Measurements from ENCODE around the gene LRMDA. TPM values are rescaled to one million over a fixed set of nuclear protein-coding genes. Genes with fewer than 3 reads are reported as not detected.

The LRMDA gene
- total RNA-seq, 1 experiment from 2014 or later, result 0.24 TPM

DNA sequence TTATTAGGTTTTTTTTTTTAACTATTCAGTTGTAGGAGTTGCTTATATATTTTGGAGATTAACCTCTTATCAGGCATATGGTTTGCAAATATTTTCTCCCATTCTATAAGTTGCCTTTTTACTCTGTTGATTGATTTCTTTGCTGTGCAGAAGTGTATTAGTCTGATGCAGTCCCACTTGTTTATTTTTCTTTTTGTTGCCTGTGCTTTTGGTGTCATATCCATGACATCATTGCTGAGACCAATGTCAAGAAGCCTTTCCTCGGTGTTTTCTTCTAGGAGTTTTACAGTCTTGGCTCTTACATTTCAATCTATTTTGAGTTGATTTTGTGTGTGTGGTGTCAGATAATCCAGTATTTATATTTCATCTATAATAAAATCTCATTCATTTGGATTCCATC lies 155.4 kb downstream of the LRMDA start:
- Histone ChIP-seq H3K36me3 (no peaks in the 10 kb centered on the region), H3K9me3 (replicated peaks) (no peaks in the 10 kb centered on the region; the same call in 1 of the 2 replicates), H3K27me3 (no peaks in the 10 kb centered on the region), H3K4me3 (no peak overlapping the region), H3K27ac (no peak overlapping the region), H3K4me1 (no peaks in the 10 kb centered on the region)
- DNase-seq, result no peak

DNA sequence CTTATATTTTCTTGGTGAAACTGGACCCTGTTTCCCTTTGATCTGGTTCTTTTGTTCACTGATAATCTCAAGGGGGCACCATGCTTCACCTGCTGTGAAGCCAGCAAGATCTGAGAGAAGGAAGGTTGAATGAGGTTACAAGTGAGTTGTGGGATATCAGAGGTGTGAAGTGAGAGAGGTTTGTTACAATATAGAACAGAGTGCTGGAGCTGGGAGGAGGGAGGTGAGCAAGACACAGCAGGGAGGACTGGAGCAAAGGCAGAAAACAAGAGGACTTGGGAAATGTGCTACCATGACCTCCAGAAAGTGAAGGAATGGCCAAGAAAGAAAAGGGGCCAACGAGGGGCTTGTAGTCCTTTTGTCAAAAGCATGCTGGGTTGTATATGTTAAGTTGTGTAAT lies 156.6 kb downstream of the LRMDA start:
- H3K9me3 ChIP-seq (replicated peaks), result no peaks in the 10 kb centered on the region
- H3K27ac ChIP-seq, result no peak overlapping the region
- no peak overlapping the region for H3K4me3 ChIP-seq

GRCh38 chr10:75589895-75590654 lies 158.7 kb downstream of the LRMDA start:
- H3K27ac ChIP-seq, result no peak overlapping the region
- no peak overlapping the region for H3K4me3 ChIP-seq
- no peaks in the 10 kb centered on the region for H3K27me3 ChIP-seq
- H3K9me3 ChIP-seq (replicated peaks), result no peaks in the 10 kb centered on the region
- no peaks in the 10 kb centered on the region for H3K36me3 ChIP-seq
- DNase-seq, result no peak
- no peaks in the 10 kb centered on the region for H3K4me1 ChIP-seq

More for the DNA sequence above, 156.6 kb downstream of the LRMDA start:
- no peak for DNase-seq
- Histone ChIP-seq H3K27me3 (no peaks in the 10 kb centered on the region), H3K4me1 (no peaks in the 10 kb centered on the region), H3K36me3 (no peaks in the 10 kb centered on the region)

DNA sequence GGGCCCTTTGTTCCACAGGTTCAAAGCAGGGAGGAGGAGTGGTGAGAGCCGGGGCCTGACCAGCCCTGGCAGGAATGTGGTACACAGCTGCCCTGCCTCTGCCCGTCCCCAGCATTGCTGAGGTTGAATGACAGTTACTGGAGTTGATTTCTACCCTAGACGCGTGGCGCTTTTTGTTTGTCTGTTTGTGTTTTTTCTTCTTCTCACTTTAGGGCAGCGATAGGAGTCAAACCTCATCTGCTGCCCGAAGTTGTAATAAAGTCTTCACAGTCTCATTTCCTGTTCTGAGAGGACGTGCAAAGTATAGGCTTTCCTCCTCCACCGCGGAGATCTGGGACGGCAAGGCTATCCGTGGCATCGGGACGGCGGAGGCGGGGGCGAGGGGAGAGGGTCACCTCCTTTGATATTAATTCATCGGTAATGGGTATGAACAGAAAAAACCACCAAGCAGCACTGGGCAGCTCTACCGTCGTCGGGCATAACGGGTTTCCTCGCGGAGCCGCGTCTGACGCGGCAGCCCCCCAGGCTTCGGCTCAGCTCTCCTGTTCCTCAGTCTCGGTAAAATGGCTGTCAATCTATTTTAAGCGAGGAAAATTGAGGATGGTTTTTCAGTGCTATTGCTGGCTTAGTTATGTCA lies 160.8 kb downstream of the LRMDA start:
- H3K27ac ChIP-seq, result no peak overlapping the region
- H3K4me1 ChIP-seq, result no peaks in the 10 kb centered on the region
- H3K9me3 ChIP-seq (replicated peaks), result no peaks in the 10 kb centered on the region
- H3K27me3 ChIP-seq, result no peaks in the 10 kb centered on the region
- no peak for DNase-seq
- H3K4me3 ChIP-seq, result no peak overlapping the region
- H3K36me3 ChIP-seq, result no peaks in the 10 kb centered on the region

- Histone ChIP-seq H3K27me3 (no peaks in the 10 kb centered on the region), H3K4me3 (no peak overlapping the region), H3K27ac (no peak overlapping the region)
These were observed 161.6 kb downstream of the LRMDA start for GRCh38 chr10:75592791-75593643.

GRCh38 chr10:75593692-75594556 lies 162.5 kb downstream of the LRMDA start:
- DNase-seq, result peak in 1 of 2 experiments; percentile 8
- no peak overlapping the region for H3K4me3 ChIP-seq
- no peaks in the 10 kb centered on the region for H3K4me1 ChIP-seq
- H3K36me3 ChIP-seq, result no peaks in the 10 kb centered on the region
- H3K27me3 ChIP-seq, result no peaks in the 10 kb centered on the region
- H3K27ac ChIP-seq, result no peak overlapping the region
- H3K9me3 ChIP-seq (replicated peaks), result no peaks in the 10 kb centered on the region

More at GRCh38 chr10:75592791-75593643, 161.6 kb downstream of the LRMDA start:
- no peaks in the 10 kb centered on the region for H3K4me1 ChIP-seq
- no peaks in the 10 kb centered on the region for H3K36me3 ChIP-seq
- H3K9me3 ChIP-seq (replicated peaks), result no peaks in the 10 kb centered on the region
- DNase-seq, result no peak

- Histone ChIP-seq H3K27me3 (no peaks in the 10 kb centered on the region), H3K36me3 (no peaks in the 10 kb centered on the region), H3K27ac (no peak overlapping the region), H3K9me3 (replicated peaks) (no peaks in the 10 kb centered on the region), H3K4me1 (no peaks in the 10 kb centered on the region), H3K4me3 (no peak overlapping the region)
- no peak for DNase-seq
These were observed 165.7 kb downstream of the LRMDA start for GRCh38 chr10:75596930-75597620.

DNA sequence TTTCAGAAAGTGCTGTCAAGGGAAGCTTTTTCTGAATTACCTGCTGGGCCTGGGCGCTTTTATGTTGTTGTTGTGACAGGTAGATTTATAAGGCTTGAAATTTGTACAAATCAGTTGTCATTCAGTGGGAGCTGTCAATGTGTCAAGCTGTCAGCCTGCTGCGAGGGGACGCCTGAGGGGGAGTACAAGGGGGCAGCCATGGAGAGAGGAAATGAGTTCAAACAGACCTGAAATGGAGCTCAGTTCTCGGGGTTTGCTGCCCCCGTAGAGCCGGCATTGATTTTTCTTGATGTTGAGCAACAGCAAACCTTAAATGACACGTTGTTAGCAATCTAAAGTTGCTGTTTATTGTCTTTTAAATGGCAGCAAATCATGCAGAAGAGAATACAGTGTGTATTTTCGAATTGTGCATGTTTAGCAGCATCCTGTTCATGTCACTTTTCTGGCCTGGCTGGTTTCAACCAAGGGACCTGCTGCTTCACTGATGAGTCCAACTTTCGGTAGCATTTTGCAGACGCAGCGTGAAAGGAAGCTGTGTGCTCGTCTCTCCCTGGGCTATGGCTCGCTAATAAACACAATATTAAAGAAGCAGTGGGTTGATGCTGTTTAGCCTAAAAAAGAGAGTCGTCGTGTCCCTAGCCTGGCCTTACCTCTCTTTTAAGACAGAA lies 166.5 kb downstream of the LRMDA start:
- no peak for DNase-seq
- H3K4me1 ChIP-seq, result no peaks in the 10 kb centered on the region
- no peaks in the 10 kb centered on the region for H3K9me3 ChIP-seq (replicated peaks)
- H3K27me3 ChIP-seq, result 0 out of 2 replicates have a peak, but pooled peaks cover 3% of the 10 kb centered on the region
- no peak overlapping the region for H3K27ac ChIP-seq
- H3K36me3 ChIP-seq, result no peaks in the 10 kb centered on the region
- no peak overlapping the region for H3K4me3 ChIP-seq

GRCh38 chr10:75598998-75599397 lies 167.6 kb downstream of the LRMDA start:
- 0 out of 2 replicates have a peak, but pooled peaks cover 3% of the 10 kb centered on the region for H3K27me3 ChIP-seq
- H3K36me3 ChIP-seq, result no peaks in the 10 kb centered on the region
- no peak overlapping the region for H3K4me3 ChIP-seq
- no peak for DNase-seq
- H3K4me1 ChIP-seq, result no peaks in the 10 kb centered on the region
- H3K27ac ChIP-seq, result no peak overlapping the region
- H3K9me3 ChIP-seq (replicated peaks), result no peaks in the 10 kb centered on the region

- DNase-seq, result no peak
- Histone ChIP-seq H3K4me3 (no peak overlapping the region), H3K36me3 (no peaks in the 10 kb centered on the region), H3K27me3 (0 out of 2 replicates have a peak, but pooled peaks cover 3% of the 10 kb centered on the region), H3K9me3 (replicated peaks) (no peaks in the 10 kb centered on the region), H3K27ac (no peak overlapping the region), H3K4me1 (no peaks in the 10 kb centered on the region)
These were observed 168.6 kb downstream of the LRMDA start for GRCh38 chr10:75599875-75600648.

GRCh38 chr10:75600833-75601232 lies 169.4 kb downstream of the LRMDA start:
- H3K9me3 ChIP-seq (replicated peaks), result no peaks in the 10 kb centered on the region
- no peak overlapping the region for H3K4me3 ChIP-seq
- H3K36me3 ChIP-seq, result no peaks in the 10 kb centered on the region
- no peak for DNase-seq
- no peak overlapping the region for H3K27ac ChIP-seq
- H3K27me3 ChIP-seq, result 0 out of 2 replicates have a peak, but pooled peaks cover 3% of the 10 kb centered on the region
- no peaks in the 10 kb centered on the region for H3K4me1 ChIP-seq

DNA sequence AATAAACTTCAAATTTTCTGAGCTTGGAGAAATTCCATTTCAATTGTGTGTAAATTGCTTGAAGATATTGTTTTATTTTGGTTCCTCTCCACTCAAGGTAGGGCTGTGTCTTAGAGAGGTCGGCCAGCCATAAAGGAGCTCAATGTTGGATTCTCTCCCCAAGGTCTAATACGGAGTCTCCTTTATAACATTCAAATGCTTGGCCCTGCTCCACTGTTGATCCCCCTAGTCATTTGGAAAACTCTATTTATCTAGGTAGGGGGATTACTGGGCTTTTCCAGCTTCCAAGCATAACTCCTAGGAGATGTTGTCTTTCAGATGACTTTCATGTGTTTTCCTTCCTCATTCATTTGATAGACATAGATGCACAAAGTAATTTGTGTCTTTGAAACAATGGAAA lies 170.9 kb downstream of the LRMDA start:
- H3K36me3 ChIP-seq, result no peaks in the 10 kb centered on the region
- DNase-seq, result no peak
- H3K4me3 ChIP-seq, result no peak overlapping the region
- no peak overlapping the region for H3K27ac ChIP-seq
- no peaks in the 10 kb centered on the region for H3K4me1 ChIP-seq
- no peaks in the 10 kb centered on the region for H3K9me3 ChIP-seq (replicated peaks)
- H3K27me3 ChIP-seq, result 0 out of 2 replicates have a peak, but pooled peaks cover 3% of the 10 kb centered on the region

DNA sequence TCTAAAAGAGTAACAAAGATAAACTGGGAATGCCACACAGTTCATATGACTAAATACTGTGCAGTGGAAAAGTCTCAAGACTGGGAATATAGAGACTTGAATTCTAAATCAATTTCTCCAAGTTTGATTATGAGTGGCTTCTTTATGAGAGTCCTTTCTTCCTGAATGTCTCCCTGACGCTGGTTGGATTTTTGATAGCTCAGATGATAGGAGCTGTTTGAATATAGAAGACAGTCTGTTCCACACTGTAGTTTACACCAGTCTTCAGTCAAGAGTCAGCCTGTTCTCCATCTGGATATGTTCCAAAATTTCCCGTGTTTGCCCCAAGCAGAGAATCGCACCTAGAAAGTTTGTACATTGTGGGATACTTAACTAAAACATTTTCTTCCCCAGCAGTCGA lies 173.7 kb downstream of the LRMDA start:
- DNase-seq, result no peak
- H3K27ac ChIP-seq, result no peak overlapping the region
- H3K4me1 ChIP-seq, result no peaks in the 10 kb centered on the region
- H3K36me3 ChIP-seq, result no peaks in the 10 kb centered on the region
- no peak overlapping the region for H3K4me3 ChIP-seq
- 0 out of 2 replicates have a peak, but pooled peaks cover 3% of the 10 kb centered on the region for H3K27me3 ChIP-seq
- no peaks in the 10 kb centered on the region for H3K9me3 ChIP-seq (replicated peaks)

All from SJCRH30 (cell line).